ENCODE measurements around the gene SUPT3H. TPM values are rescaled to one million over a fixed set of nuclear protein-coding genes. Genes with fewer than 3 reads are reported as not detected.

SUPT3H gene
- total and polyA plus RNA-seq, 2 of the 8 experiments (the other 6 are each of a cell fraction or from before 2014, with no cell fraction given) = 18.8 to 23.0 TPM

GRCh38 chr6:45394586-45395095, 16.9 kb upstream of the SUPT3H start:
- no peaks in the 10 kb centered on the region for H4K20me1 ChIP-seq (replicated peaks in 1 of 2; ENCODE audit: control insufficient read depth in 1 of 2, insufficient read depth in 2 of 2, low read length in 2 of 2)
- no peak overlapping the region for H4K5ac ChIP-seq (ENCODE audit: insufficient read length, low read depth, low read length)
- no peaks in the 10 kb centered on the region for H3K79me2 ChIP-seq (ENCODE audit: control insufficient read depth in 1 of 2, insufficient read depth in 2 of 2, low read length in 2 of 2)
- no peak overlapping the region for H2BK12ac ChIP-seq (ENCODE audit: low read depth, low read length)
- H4K8ac ChIP-seq (ENCODE audit: extremely low read depth, insufficient read depth, low read length) = no peak overlapping the region
- FAIRE-seq (no peak), DNase-seq (ENCODE audit: low read depth in 1 of 2, low spot score in 2 of 2) (no peak)
- no peak overlapping the region for H2AK5ac ChIP-seq (ENCODE audit: low read depth, low read length)
- H3K18ac ChIP-seq (ENCODE audit: extremely low read depth, low read length) = no peak overlapping the region
- no peak overlapping the region for H3K9ac ChIP-seq (replicated peaks in 1 of 4; ENCODE audit: extremely low read depth in 1 of 4, low read depth in 3 of 4, low read length in 3 of 4)
- ChIA-PET CTCF (ENCODE audit: partially characterized antibody) (interaction anchor here (1.0 to 1.1 kb wide), 2 partner anchors 13 to 326 kb away, joined by 3 read pairs; no protein-coding TSS in a partner anchor), POLR2A (ENCODE audit: partially characterized antibody) (interaction anchor here (1.1 to 2.1 kb wide), 2 partner anchors 16 to 19 kb away, joined by 3 to 6 read pairs; partner anchors contain the start of gene SUPT3H)
- H3K4me3 ChIP-seq (ENCODE audit: extremely low read depth in 1 of 4, insufficient read depth in 2 of 4, low read depth in 3 of 4, low read length in 4 of 4) = no peak overlapping the region
- H3K36me3 ChIP-seq (ENCODE audit: control insufficient read depth in 2 of 4, insufficient read depth in 4 of 4, low read length in 3 of 4) = no peaks in the 10 kb centered on the region
- H2AFZ ChIP-seq (ENCODE audit: low read length) = 0 out of 2 replicates have a peak overlapping the region, but pooled peaks have one; percentile 29
- no peak overlapping the region for H4K91ac ChIP-seq (replicated peaks; ENCODE audit: insufficient read length, low read length)
- no peaks in the 10 kb centered on the region for H3K79me1 ChIP-seq (ENCODE audit: low read depth, low read length)
- no peak overlapping the region for H2BK15ac ChIP-seq (ENCODE audit: low read length)
- H3K23me2 ChIP-seq (ENCODE audit: low read depth, low read length) = no peaks in the 10 kb centered on the region
- WGBS, 2 experiments (ENCODE audit: extremely low coverage in 1 of 2, insufficient coverage in 1 of 2, insufficient read length in 1 of 2, insufficient replicate concordance in 2 of 2, low coverage in 1 of 2, low lambda C conversion rate in 2 of 2, missing lambda C conversion rate in 1 of 2) = 88% methylated on average over 4 of the region's 4 CpGs; no CpG with 5 or more reads in 1 of the 2 experiments
- H3K27ac ChIP-seq (ENCODE audit: low read depth, low read length) = no peak overlapping the region
- no peak overlapping the region for H2BK120ac ChIP-seq (replicated peaks; ENCODE audit: low read depth, low read length)
- H3K4me1 ChIP-seq (replicated peaks in 1 of 4; ENCODE audit: control insufficient read depth in 3 of 4, insufficient read depth in 4 of 4, low read length in 3 of 4) = no peaks in the 10 kb centered on the region
- H3K4me2 ChIP-seq (ENCODE audit: insufficient read depth in 1 of 2, low read depth in 2 of 2, low read length in 2 of 2) = no peak overlapping the region
- no peaks in the 10 kb centered on the region for H3K9me3 ChIP-seq (ENCODE audit: insufficient read depth in 2 of 2, low read depth in 1 of 2, low read length in 1 of 2)
- H3K14ac ChIP-seq (ENCODE audit: insufficient read length) = no peak overlapping the region
- H3K4ac ChIP-seq (replicated peaks; ENCODE audit: insufficient read length, low read depth, low read length) = no peak overlapping the region
- H2BK20ac ChIP-seq (ENCODE audit: low read length) = no peak overlapping the region
- no peak overlapping the region for H3K23ac ChIP-seq (ENCODE audit: insufficient read length)
- H2BK5ac ChIP-seq (ENCODE audit: low read depth, low read length) = no peak overlapping the region
- H3K27me3 ChIP-seq (replicated peaks in 1 of 4; ENCODE audit: control insufficient read depth in 3 of 4, extremely low read depth in 1 of 4, insufficient read depth in 3 of 4, low read length in 3 of 4) = no peaks in the 10 kb centered on the region
- no peak overlapping the region for H3K56ac ChIP-seq (replicated peaks; ENCODE audit: insufficient read length, low read depth, low read length)
- no peak for TF ChIP-seq TAF1 (IDR thresholded peaks at IDR 0.05; ENCODE audit: low read depth, low read length)
- no peak for TF ChIP-seq JUN (IDR thresholded peaks at IDR 0.05; ENCODE audit: low read depth, low read length)
- no peak for TF ChIP-seq RAD21 (IDR thresholded peaks at IDR 0.05 in 1 of 2, conservative IDR thresholded peaks at IDR 0.05 in 1 of 2; ENCODE audit: low read depth in 2 of 2, low read length in 2 of 2)
- no peak for TF ChIP-seq SP2 (IDR thresholded peaks at IDR 0.05; ENCODE audit: low read length)
- TF ChIP-seq CTCF (IDR thresholded peaks at IDR 0.05; ENCODE audit: control extremely low read depth in 1 of 3, insufficient read depth in 1 of 3, low read depth in 1 of 3, low read length in 3 of 3) = no peak
- TF ChIP-seq NRF1 (IDR thresholded peaks at IDR 0.05; ENCODE audit: low read depth, low read length) = no peak
- no peak for TF ChIP-seq ZNF274 (IDR thresholded peaks at IDR 0.05; ENCODE audit: borderline replicate concordance, extremely low read depth, low read length)
- no peak for TF ChIP-seq RNF2 (IDR thresholded peaks at IDR 0.05; ENCODE audit: borderline replicate concordance, low read depth, low read length, missing control alignments, poor library complexity, severe bottlenecking)
- no peak for TF ChIP-seq EGR1 (IDR thresholded peaks at IDR 0.05; ENCODE audit: borderline replicate concordance, low read depth, low read length)
- TF ChIP-seq KDM1A (IDR thresholded peaks at IDR 0.05; ENCODE audit: borderline replicate concordance, low read length) = no peak
- TF ChIP-seq POU5F1 (IDR thresholded peaks at IDR 0.05; ENCODE audit: low read depth, low read length) = no peak
